Neural cell (in vitro differentiated cells): ENCODE data around the gene SPPL3. TPM values are rescaled to one million over a fixed set of nuclear protein-coding genes. Genes with fewer than 3 reads are reported as not detected.

ENCODE experiments used
- H2AFZ ChIP-seq: fragments of 200-600, 300-800 bp; sonication (generic), shearing (Covaris generic); 2 replicates; pipeline ENCODE4 v1.6.0; 2014; ENCODE audit warnings: low read depth, mild to moderate bottlenecking, antibody characterized with exemption, low read length, moderate library complexity
- H3F3A ChIP-seq: fragments of 200-600 bp; shearing (Covaris generic); 2 replicates; pipeline ENCODE4 v1.6.1; 2016; ENCODE audit warnings: mild to moderate bottlenecking, moderate library complexity, mixed read lengths, antibody characterized with exemption, low read length; ENCODE audit not compliant: insufficient read depth, poor library complexity, severe bottlenecking
- H3K27ac ChIP-seq: fragments of 200-600, 300-800 bp; sonication (generic), shearing (Covaris generic); 2 replicates; pipeline ENCODE4 v1.5.1; 2014; ENCODE audit warnings: mild to moderate bottlenecking, low read length, moderate library complexity
- H3K27me3 ChIP-seq: fragments of 300-800, 200-600 bp; sonication (generic), shearing (Covaris generic); 2 replicates; pipeline ENCODE4 v1.6.0; 2014; ENCODE audit warnings: mild to moderate bottlenecking, low read depth, low read length, moderate library complexity; ENCODE audit not compliant: insufficient read depth
- H3K36me3 ChIP-seq: fragments of 300-800, 200-600 bp; sonication (generic), shearing (Covaris generic); 2 replicates; pipeline ENCODE4 v1.5.1; 2014; ENCODE audit warnings: mild to moderate bottlenecking, antibody characterized with exemption, low read length, moderate library complexity; ENCODE audit not compliant: insufficient read depth
- H3K4me2 ChIP-seq: fragments of 300-800, 200-600 bp; sonication (generic), shearing (Covaris generic); 2 replicates; pipeline ENCODE4 v1.6.0; 2014; ENCODE audit warnings: mild to moderate bottlenecking, low read length
- H3K4me3 ChIP-seq: fragments of 300-800, 200-600 bp; sonication (generic), shearing (Covaris generic); 2 replicates; pipeline ENCODE4 v1.5.1; 2014; ENCODE audit warnings: mild to moderate bottlenecking, low read length, moderate library complexity
- H3K79me2 ChIP-seq: fragments of 200-600 bp; shearing (Covaris generic); replicated peaks from 2 replicates; pipeline ENCODE4 v1.6.0; 2014; ENCODE audit warnings: mild to moderate bottlenecking, low read length, moderate library complexity; ENCODE audit not compliant: insufficient read depth
- H3K9ac ChIP-seq: fragments of 300-800, 200-600 bp; sonication (generic), shearing (Covaris generic); 2 replicates; pipeline ENCODE4 v1.6.1; 2016; ENCODE audit warnings: mild to moderate bottlenecking, low read length, mixed read lengths
- H3K9me2 ChIP-seq: fragments of 200-600 bp; shearing (Covaris generic); 2 replicates; pipeline ENCODE4 v1.6.1; 2016; ENCODE audit warnings: mild to moderate bottlenecking, low read length, mixed read lengths; ENCODE audit not compliant: insufficient read depth
- H3K9me3 ChIP-seq: fragments of 200-600, 300-800 bp; sonication (generic), shearing (Covaris generic); 2 replicates; pipeline ENCODE4 v1.6.1; 2016; ENCODE audit warnings: mild to moderate bottlenecking, mixed run types, low read length, moderate library complexity, mixed read lengths
- H4K20me1 ChIP-seq: fragments of 200-600 bp; shearing (Covaris generic); 2 replicates; pipeline ENCODE4 v1.6.1; 2016; ENCODE audit warnings: mild to moderate bottlenecking, mixed run types; ENCODE audit not compliant: insufficient read depth
- EP300 ChIP-seq: fragments of 450-650 bp; conservative IDR thresholded peaks from 2 replicates; pipeline ENCODE4 v1.6.1; 2014; ENCODE audit warnings: antibody characterized with exemption, mild to moderate bottlenecking, moderate library complexity; ENCODE audit not compliant: poor library complexity, severe bottlenecking
- EZH2 ChIP-seq: fragments of 200-600, 300-800 bp; shearing (Covaris generic), sonication (generic); IDR thresholded peaks from 2 replicates; pipeline ENCODE4 v1.6.1; 2014; ENCODE audit warnings: antibody characterized with exemption, low read length, borderline replicate concordance, mild to moderate bottlenecking; ENCODE audit not compliant: insufficient read depth, poor library complexity, severe bottlenecking
- MXI1 ChIP-seq: fragments of 450-650 bp; conservative IDR thresholded peaks from 2 replicates; pipeline ENCODE4 v1.6.1; 2014; ENCODE audit warnings: antibody characterized with exemption, mild to moderate bottlenecking; ENCODE audit not compliant: poor library complexity, severe bottlenecking
- POLR2AphosphoS5 ChIP-seq: IDR thresholded peaks from 2 replicates; pipeline ENCODE4 v1.6.1; 2012
- RAD21 ChIP-seq: fragments of 450-650 bp; conservative IDR thresholded peaks from 2 replicates; pipeline ENCODE4 v1.6.1; 2014; ENCODE audit warnings: antibody characterized with exemption, mild to moderate bottlenecking, moderate library complexity
- SMC3 ChIP-seq: fragments of 450-650 bp; conservative IDR thresholded peaks from 2 replicates; pipeline ENCODE4 v1.6.1; 2014; ENCODE audit warnings: antibody characterized with exemption, mild to moderate bottlenecking, moderate library complexity; ENCODE audit not compliant: poor library complexity
- TAF1 ChIP-seq: IDR thresholded peaks from 2 replicates; pipeline ENCODE4 v1.6.1; 2012; ENCODE audit warnings: low read depth
- polyA plus RNA-seq: library from polyadenylated mRNA; depleted of rRNA; stranded (reverse); fragments of >200 nt; gene quantifications from 2 replicates; pipeline ENCODE4 v1.2.3, GENCODE V29; 2014
- TF ChIP-seq, protein P1 (sequence below): IDR thresholded peaks from 2 replicates; pipeline ENCODE4 v1.6.1; 2012; ENCODE audit warnings: borderline replicate concordance
- TF ChIP-seq, protein P2 (sequence below): fragments of 450-650 bp; IDR thresholded peaks from 2 replicates; pipeline ENCODE4 v1.5.1; 2014; ENCODE audit warnings: antibody characterized with exemption, mild to moderate bottlenecking, moderate library complexity; ENCODE audit not compliant: poor library complexity, severe bottlenecking

The SPPL3 gene
- polyA plus RNA-seq, 1 donor from 2014 or later: 21.3 TPM

DNA sequence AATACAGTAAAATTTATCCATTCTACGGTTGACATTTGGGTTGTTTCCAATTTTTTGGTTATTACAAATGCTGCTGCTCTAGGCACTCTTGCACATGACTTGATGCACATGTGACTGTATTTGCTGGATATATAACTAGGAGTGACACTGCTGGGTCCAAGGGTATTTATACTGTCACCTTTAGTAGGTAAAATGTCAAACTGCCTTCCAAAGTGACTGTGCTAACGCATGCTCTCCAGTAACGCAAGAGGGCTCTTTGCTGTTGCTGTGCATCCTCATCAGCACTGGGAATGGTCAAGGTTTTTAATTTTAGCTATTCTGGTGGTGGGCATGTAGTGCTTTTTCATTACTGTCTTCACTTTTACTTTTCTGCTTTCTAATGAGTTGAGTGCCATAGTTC is 116.3 kb downstream of the SPPL3 start:
- Histone ChIP-seq H3K9me3 (no peaks in the 10 kb centered on the region), H4K20me1 (no peaks in the 10 kb centered on the region), H3K27ac (no peak overlapping the region), H3K27me3 (no peaks in the 10 kb centered on the region), H3K4me2 (no peak overlapping the region), H2AFZ (no peak overlapping the region), H3K36me3 (no peaks in the 10 kb centered on the region), H3F3A (no peaks in the 10 kb centered on the region), H3K9ac (no peak overlapping the region), H3K4me3 (no peak overlapping the region), H3K9me2 (no peaks in the 10 kb centered on the region), H3K79me2 (peaks cover 3% of the 10 kb centered on the region)
- TF ChIP-seq MXI1: peak; percentile 32
- TF ChIP-seq, protein P1, sequence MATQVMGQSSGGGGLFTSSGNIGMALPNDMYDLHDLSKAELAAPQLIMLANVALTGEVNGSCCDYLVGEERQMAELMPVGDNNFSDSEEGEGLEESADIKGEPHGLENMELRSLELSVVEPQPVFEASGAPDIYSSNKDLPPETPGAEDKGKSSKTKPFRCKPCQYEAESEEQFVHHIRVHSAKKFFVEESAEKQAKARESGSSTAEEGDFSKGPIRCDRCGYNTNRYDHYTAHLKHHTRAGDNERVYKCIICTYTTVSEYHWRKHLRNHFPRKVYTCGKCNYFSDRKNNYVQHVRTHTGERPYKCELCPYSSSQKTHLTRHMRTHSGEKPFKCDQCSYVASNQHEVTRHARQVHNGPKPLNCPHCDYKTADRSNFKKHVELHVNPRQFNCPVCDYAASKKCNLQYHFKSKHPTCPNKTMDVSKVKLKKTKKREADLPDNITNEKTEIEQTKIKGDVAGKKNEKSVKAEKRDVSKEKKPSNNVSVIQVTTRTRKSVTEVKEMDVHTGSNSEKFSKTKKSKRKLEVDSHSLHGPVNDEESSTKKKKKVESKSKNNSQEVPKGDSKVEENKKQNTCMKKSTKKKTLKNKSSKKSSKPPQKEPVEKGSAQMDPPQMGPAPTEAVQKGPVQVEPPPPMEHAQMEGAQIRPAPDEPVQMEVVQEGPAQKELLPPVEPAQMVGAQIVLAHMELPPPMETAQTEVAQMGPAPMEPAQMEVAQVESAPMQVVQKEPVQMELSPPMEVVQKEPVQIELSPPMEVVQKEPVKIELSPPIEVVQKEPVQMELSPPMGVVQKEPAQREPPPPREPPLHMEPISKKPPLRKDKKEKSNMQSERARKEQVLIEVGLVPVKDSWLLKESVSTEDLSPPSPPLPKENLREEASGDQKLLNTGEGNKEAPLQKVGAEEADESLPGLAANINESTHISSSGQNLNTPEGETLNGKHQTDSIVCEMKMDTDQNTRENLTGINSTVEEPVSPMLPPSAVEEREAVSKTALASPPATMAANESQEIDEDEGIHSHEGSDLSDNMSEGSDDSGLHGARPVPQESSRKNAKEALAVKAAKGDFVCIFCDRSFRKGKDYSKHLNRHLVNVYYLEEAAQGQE: no peak
- no peak for TF ChIP-seq RAD21
- peak; percentile 38 for TF ChIP-seq EP300
- no peak for TF ChIP-seq TAF1
- no peak for TF ChIP-seq EZH2
- peak; percentile 45 for TF ChIP-seq POLR2AphosphoS5
- no peak for TF ChIP-seq SMC3
- TF ChIP-seq, protein P2, sequence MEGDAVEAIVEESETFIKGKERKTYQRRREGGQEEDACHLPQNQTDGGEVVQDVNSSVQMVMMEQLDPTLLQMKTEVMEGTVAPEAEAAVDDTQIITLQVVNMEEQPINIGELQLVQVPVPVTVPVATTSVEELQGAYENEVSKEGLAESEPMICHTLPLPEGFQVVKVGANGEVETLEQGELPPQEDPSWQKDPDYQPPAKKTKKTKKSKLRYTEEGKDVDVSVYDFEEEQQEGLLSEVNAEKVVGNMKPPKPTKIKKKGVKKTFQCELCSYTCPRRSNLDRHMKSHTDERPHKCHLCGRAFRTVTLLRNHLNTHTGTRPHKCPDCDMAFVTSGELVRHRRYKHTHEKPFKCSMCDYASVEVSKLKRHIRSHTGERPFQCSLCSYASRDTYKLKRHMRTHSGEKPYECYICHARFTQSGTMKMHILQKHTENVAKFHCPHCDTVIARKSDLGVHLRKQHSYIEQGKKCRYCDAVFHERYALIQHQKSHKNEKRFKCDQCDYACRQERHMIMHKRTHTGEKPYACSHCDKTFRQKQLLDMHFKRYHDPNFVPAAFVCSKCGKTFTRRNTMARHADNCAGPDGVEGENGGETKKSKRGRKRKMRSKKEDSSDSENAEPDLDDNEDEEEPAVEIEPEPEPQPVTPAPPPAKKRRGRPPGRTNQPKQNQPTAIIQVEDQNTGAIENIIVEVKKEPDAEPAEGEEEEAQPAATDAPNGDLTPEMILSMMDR: no peak

DNA sequence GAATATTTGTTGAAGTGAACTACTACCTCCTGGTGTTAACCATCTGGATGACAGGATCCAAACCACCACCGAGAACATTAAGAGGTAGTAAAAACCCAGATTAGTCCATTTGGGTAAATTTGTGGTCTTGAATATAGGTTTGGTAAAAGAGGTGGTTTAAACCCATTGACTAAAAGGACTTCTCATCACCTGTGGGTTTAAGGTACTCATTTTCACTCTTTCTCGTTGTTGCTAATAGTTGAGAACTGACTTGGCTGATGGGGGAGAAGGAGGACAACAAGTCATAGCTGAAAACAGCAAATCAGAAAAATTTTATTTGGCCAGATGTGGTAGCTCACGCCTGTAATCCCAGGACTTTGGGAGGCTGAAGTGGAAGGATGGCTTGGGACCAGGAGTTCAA is 119.4 kb downstream of the SPPL3 start:
- no peak overlapping the region for H3K4me3 ChIP-seq
- no peak overlapping the region for H3K27ac ChIP-seq
- H3K79me2 ChIP-seq: peaks cover 3% of the 10 kb centered on the region
- H4K20me1 ChIP-seq: no peaks in the 10 kb centered on the region
- H2AFZ ChIP-seq: no peak overlapping the region
- H3K36me3 ChIP-seq: no peaks in the 10 kb centered on the region
- no peaks in the 10 kb centered on the region for H3F3A ChIP-seq
- H3K9ac ChIP-seq: no peak overlapping the region
- H3K4me2 ChIP-seq: no peak overlapping the region
- no peaks in the 10 kb centered on the region for H3K9me3 ChIP-seq
- no peaks in the 10 kb centered on the region for H3K27me3 ChIP-seq
- H3K9me2 ChIP-seq: no peaks in the 10 kb centered on the region
- TF ChIP-seq SMC3: no peak
- TF ChIP-seq, protein P2: no peak
- TF ChIP-seq, protein P1: no peak
- no peak for TF ChIP-seq POLR2AphosphoS5
- TF ChIP-seq TAF1: no peak
- no peak for TF ChIP-seq EP300
- TF ChIP-seq MXI1: no peak
- no peak for TF ChIP-seq EZH2
- TF ChIP-seq RAD21: no peak
